GM23248 (cell line): ENCODE measurements around the gene TNNT2. TPM values are rescaled to one million over a fixed set of nuclear protein-coding genes. Genes with fewer than 3 reads are reported as not detected.

Experiments used
- DNase-seq: peaks from one replicate; pipeline ENCODE4 v3.0.0-alpha.2; 2015
- H2AFZ ChIP-seq: fragments of 200-600 bp; sonication (generic); 2 replicates; pipeline ENCODE4 v1.6.1; 2016; ENCODE audit warnings: antibody characterized with exemption
- H3F3A ChIP-seq: fragments of 200-600 bp; sonication (generic); 2 replicates; pipeline ENCODE4 v1.6.1; 2016; ENCODE audit warnings: mild to moderate bottlenecking, antibody characterized with exemption, mixed run types; ENCODE audit not compliant: insufficient read depth
- H3K27ac ChIP-seq: fragments of 200-600 bp; sonication (generic); 2 replicates; pipeline ENCODE4 v1.5.1; 2016; ENCODE audit warnings: mild to moderate bottlenecking
- H3K27me3 ChIP-seq: fragments of 200-600 bp; sonication (generic); replicated peaks from 2 replicates; pipeline ENCODE4 v1.6.1; 2016; ENCODE audit warnings: mild to moderate bottlenecking; ENCODE audit not compliant: insufficient read depth
- H3K36me3 ChIP-seq: fragments of 200-600 bp; sonication (generic); 2 replicates; pipeline ENCODE4 v1.6.1; 2016; ENCODE audit warnings: low read depth, mild to moderate bottlenecking
- H3K4me1 ChIP-seq: fragments of 200-600 bp; sonication (generic); 2 replicates; pipeline ENCODE4 v1.6.1; 2016; ENCODE audit warnings: mild to moderate bottlenecking; ENCODE audit not compliant: insufficient read depth
- H3K4me2 ChIP-seq: fragments of 200-600 bp; sonication (generic); one replicate; pipeline ENCODE4 v1.6.1; 2016; ENCODE audit warnings: mild to moderate bottlenecking; ENCODE audit not compliant: unreplicated experiment
- H3K4me3 ChIP-seq: fragments of 200-600 bp; sonication (generic); 2 replicates; pipeline ENCODE4 v1.5.1; 2016; ENCODE audit warnings: mild to moderate bottlenecking
- H3K79me2 ChIP-seq: fragments of 200-600 bp; sonication (generic); 2 replicates; pipeline ENCODE4 v1.6.1; 2016; ENCODE audit warnings: mild to moderate bottlenecking; ENCODE audit not compliant: insufficient read depth
- H3K9ac ChIP-seq: fragments of 200-600 bp; sonication (generic); 2 replicates; pipeline ENCODE4 v1.6.1; 2016; ENCODE audit warnings: mild to moderate bottlenecking
- H3K9me2 ChIP-seq: fragments of 200-600 bp; sonication (generic); 2 replicates; pipeline ENCODE4 v1.6.1; 2016; ENCODE audit warnings: mixed run types, mild to moderate bottlenecking, moderate library complexity; ENCODE audit not compliant: insufficient read depth
- H3K9me3 ChIP-seq: fragments of 200-600 bp; sonication (generic); one replicate; pipeline ENCODE4 v1.6.1; 2017; ENCODE audit warnings: low read depth
- H4K20me1 ChIP-seq: fragments of 200-600 bp; sonication (generic); 2 replicates; pipeline ENCODE4 v1.6.0; 2016; ENCODE audit not compliant: insufficient read depth
- EZH2 ChIP-seq: fragments of 200-600 bp; sonication (generic); IDR thresholded peaks from 2 replicates; pipeline ENCODE4 v1.6.1; 2018; ENCODE audit warnings: antibody characterized with exemption, mild to moderate bottlenecking; ENCODE audit not compliant: insufficient read depth, poor library complexity, severe bottlenecking
- EZH2phosphoT487 ChIP-seq: fragments of 200-600 bp; sonication (generic); IDR thresholded peaks from 2 replicates; pipeline ENCODE4 v1.6.1; 2018; ENCODE audit warnings: antibody characterized with exemption, moderate library complexity, mild to moderate bottlenecking, low read depth; ENCODE audit not compliant: insufficient read depth
- WGBS, 2 experiments: methylation state at CpG; one replicate each; pipeline ENCODE4 v1.1.6; 2015 to 2017; ENCODE audit warnings: low lambda C conversion rate in 2 of 2, low coverage in 1 of 2; ENCODE audit errors: missing lambda C conversion rate in 2 of 2; 5-methylcytosine and 5-hydroxymethylcytosine counted together
- in situ Hi-C: fragments of 300-500 bp; cut with MboI; formaldehyde crosslinking; loops from 2 replicates; pipeline ENCODE4 v1.15.0; 2020
- polyA plus RNA-seq: library from polyadenylated mRNA; unstranded; fragments of >200 nt; fragmentation: Nextera tagmentation; extraction: Ambion mirVana; gene quantifications from 2 replicates; pipeline ENCODE4 v1.2.1, GENCODE V29; 2016
- total RNA-seq: library from RNA; depleted of rRNA; stranded (reverse); fragments of >200 nt; shearing (Covaris generic); gene quantifications from 2 replicates; pipeline ENCODE4 v1.2.3, GENCODE V29; 2014

TNNT2 gene
- total and polyA plus RNA-seq, 2 experiments from 2014 or later: not detected

- in situ Hi-C loops: no loop called here
- H2AFZ ChIP-seq: no peak overlapping the region
- H3K4me3 ChIP-seq: no peak overlapping the region
- no peaks in the 10 kb centered on the region for H4K20me1 ChIP-seq
- no peaks in the 10 kb centered on the region for H3F3A ChIP-seq
- H3K4me1 ChIP-seq: no peaks in the 10 kb centered on the region
- H3K27ac ChIP-seq: no peak overlapping the region
- H3K9me2 ChIP-seq: no peaks in the 10 kb centered on the region
- DNase-seq: no peak
- WGBS, 2 experiments: 35 to 67% methylated on average over 1 of the region's 1 CpG
- no peaks in the 10 kb centered on the region for H3K9me3 ChIP-seq
- H3K27me3 ChIP-seq: peaks cover 55% of the 10 kb centered on the region
- H3K36me3 ChIP-seq: no peaks in the 10 kb centered on the region
- no peaks in the 10 kb centered on the region for H3K79me2 ChIP-seq
- H3K9ac ChIP-seq: no peak overlapping the region
- TF ChIP-seq EZH2phosphoT487: no peak
- no peak for TF ChIP-seq EZH2
- no peak overlapping the region for H3K4me2 ChIP-seq
Observed at GRCh38 chr1:201403359-201403758, 25.9 kb upstream of the TNNT2 start.

DNA sequence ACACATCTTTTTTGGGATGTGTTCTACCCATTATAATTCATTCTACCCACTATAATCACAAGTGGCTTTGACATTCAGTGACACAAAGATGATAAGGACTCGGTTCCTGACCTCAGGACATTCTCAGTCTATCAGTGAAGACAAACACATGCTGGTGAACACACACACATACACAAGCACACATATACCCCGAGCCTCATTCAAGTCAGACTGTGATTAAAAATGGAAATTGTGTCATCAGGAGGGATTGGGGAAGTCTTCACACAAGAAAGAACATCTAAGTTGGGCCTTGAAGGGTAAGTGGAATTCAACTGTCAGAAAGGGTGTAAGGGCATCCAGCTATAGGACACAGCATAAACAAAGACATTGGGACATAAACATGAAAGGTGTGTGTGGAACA is 24.2 kb upstream of the TNNT2 start:
- H3K9ac ChIP-seq: no peak overlapping the region
- no peak overlapping the region for H3K4me3 ChIP-seq
- no peak overlapping the region for H3K4me2 ChIP-seq
- no peaks in the 10 kb centered on the region for H3F3A ChIP-seq
- in situ Hi-C loops: no loop called here
- H3K36me3 ChIP-seq: no peaks in the 10 kb centered on the region
- H3K9me3 ChIP-seq: no peaks in the 10 kb centered on the region
- H3K4me1 ChIP-seq: no peaks in the 10 kb centered on the region
- TF ChIP-seq EZH2: no peak
- no peak for TF ChIP-seq EZH2phosphoT487
- H3K27ac ChIP-seq: no peak overlapping the region
- H4K20me1 ChIP-seq: no peaks in the 10 kb centered on the region
- no peak for DNase-seq
- H3K9me2 ChIP-seq: no peaks in the 10 kb centered on the region
- peaks cover 62% of the 10 kb centered on the region for H3K27me3 ChIP-seq
- no peaks in the 10 kb centered on the region for H3K79me2 ChIP-seq
- H2AFZ ChIP-seq: no peak overlapping the region
- WGBS, 2 experiments: 39 to 44% methylated on average over 2 of the region's 2 CpGs

- TF ChIP-seq EZH2 (no peak), EZH2phosphoT487 (no peak)
- no peak overlapping the region for H3K9ac ChIP-seq
- no peaks in the 10 kb centered on the region for H4K20me1 ChIP-seq
- peaks cover 62% of the 10 kb centered on the region for H3K27me3 ChIP-seq
- H3F3A ChIP-seq: no peaks in the 10 kb centered on the region
- no peaks in the 10 kb centered on the region for H3K9me2 ChIP-seq
- no peak overlapping the region for H3K4me2 ChIP-seq
- H3K9me3 ChIP-seq: no peaks in the 10 kb centered on the region
- no peak overlapping the region for H2AFZ ChIP-seq
- no peaks in the 10 kb centered on the region for H3K36me3 ChIP-seq
- H3K4me3 ChIP-seq: no peak overlapping the region
- H3K4me1 ChIP-seq: no peaks in the 10 kb centered on the region
- in situ Hi-C loops: no loop called here
- no peak overlapping the region for H3K27ac ChIP-seq
- peak; percentile 40 for DNase-seq
- no peaks in the 10 kb centered on the region for H3K79me2 ChIP-seq
- 73 to 76% methylated on average over 2 of the region's 2 CpGs for WGBS, 2 experiments
Observed at GRCh38 chr1:201400852-201401230, 23.4 kb upstream of the TNNT2 start.

DNA sequence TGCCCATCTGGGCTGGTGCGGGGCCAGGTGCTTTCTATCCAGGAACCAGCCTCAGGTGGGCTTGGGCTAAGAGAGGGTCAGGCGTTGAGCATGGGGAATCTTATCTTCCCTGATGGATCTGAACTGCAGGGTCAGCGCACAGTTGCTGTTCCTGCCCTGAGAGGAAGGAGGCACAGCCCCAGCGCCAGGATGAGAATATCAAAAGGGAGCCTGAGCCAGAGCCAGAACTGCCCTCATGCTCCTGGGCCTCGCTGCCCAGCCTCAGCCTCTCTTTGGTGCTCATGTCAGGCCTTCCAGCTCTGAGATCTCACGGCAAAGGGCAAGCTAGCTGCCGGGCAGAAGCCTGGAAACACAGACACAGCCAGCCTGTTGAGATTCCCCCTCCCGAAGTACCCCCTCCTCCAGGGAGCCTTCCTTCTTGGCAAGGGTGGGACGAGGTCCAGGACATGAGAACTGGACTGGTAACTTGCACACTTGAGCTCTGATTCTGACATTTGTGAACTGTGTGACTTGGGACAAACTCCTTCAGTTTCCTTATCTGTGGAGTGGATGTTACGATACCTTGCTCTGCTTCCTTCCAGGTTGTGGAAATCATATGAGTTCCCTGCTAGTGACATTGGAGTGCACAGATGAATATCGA is 22.9 kb upstream of the TNNT2 start:
- no peak for DNase-seq
- 83 to 85% methylated on average over 11 of the region's 11 CpGs for WGBS, 2 experiments
- in situ Hi-C loops: no loop called here
- Histone ChIP-seq H3K9me2 (no peaks in the 10 kb centered on the region), H3K9me3 (no peaks in the 10 kb centered on the region), H3K27me3 (peaks cover 62% of the 10 kb centered on the region), H3K27ac (no peak overlapping the region), H2AFZ (no peak overlapping the region), H4K20me1 (no peaks in the 10 kb centered on the region), H3K79me2 (no peaks in the 10 kb centered on the region), H3F3A (no peaks in the 10 kb centered on the region), H3K4me2 (no peak overlapping the region), H3K9ac (no peak overlapping the region), H3K4me3 (no peak overlapping the region), H3K36me3 (no peaks in the 10 kb centered on the region), H3K4me1 (no peaks in the 10 kb centered on the region)
- TF ChIP-seq EZH2: no peak
- no peak for TF ChIP-seq EZH2phosphoT487
